Measurements from ENCODE around the gene OBSCN. TPM values are rescaled to one million over a fixed set of nuclear protein-coding genes. Genes with fewer than 3 reads are reported as not detected.
A peak's percentile ranks its signal among the peaks of the same experiment; 100 is the strongest.

OBSCN gene
- total and polyA plus RNA-seq, 2 of the 4 experiments (the other 2 are of a cell fraction), result 4.1 to 9.5 TPM

- no peak for TF ChIP-seq MXI1 (IDR thresholded peaks at IDR 0.05; ENCODE audit: borderline replicate concordance, low read depth, low read length)
Measured at GRCh38 chr1:228205526-228206436, 2.1 kb upstream of the OBSCN start (continued).

DNA sequence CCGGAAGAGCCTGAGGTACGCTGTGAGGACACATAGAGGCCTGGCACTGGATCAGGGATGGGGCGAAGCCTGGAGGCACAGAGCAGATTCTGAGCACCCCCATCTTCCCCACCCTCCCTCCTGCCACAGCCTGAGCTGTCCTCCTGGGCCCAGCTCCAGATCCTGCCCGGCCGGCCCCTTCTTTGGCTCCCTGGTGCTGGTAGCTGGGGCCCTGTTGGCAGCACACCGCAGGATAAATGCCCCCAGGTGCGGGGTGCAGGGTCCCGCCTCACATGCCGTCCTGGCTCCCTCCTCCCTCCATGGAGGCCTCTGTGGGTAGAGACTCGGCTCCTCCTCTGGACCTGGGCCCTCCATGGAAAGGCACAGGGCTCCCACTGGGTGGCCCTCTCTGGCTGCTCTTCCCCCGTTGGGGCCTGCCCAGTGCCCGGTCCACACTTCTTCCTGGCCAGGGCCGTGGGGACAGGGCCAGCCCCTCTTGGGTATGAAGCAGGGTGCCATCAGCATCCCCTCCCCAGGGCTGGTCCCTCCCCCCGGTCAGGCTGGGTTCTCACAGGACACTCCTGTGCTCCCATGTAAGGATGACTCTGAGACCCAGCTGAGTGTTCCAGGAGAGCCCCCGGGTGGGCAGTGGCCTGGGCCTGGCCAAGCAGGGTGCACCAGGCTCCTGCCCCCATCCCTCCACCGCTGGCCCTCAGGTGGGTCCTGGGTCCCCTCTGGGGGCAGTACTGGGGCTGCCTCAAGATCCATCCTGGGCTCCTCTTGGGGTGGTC is 1.1 kb upstream of the OBSCN start:
- no peak overlapping the region for H4K5ac ChIP-seq (ENCODE audit: low read depth, low read length)
- H3K27ac ChIP-seq (ENCODE audit: insufficient read depth, low read length), result no peak overlapping the region
- no peaks in the 10 kb centered on the region for H3K9me3 ChIP-seq (ENCODE audit: control insufficient read depth, insufficient read depth, low read length)
- TF ChIP-seq BHLHE40 (IDR thresholded peaks at IDR 0.05; ENCODE audit: low read depth, low read length) (no peak), RFX5 (IDR thresholded peaks at IDR 0.05; ENCODE audit: low read depth, low read length) (no peak), RAD21 (IDR thresholded peaks at IDR 0.05; ENCODE audit: low read length) (no peak), POLR2A (IDR thresholded peaks at IDR 0.05; ENCODE audit: low read depth, low read length) (no peak), NFE2L2 (IDR thresholded peaks at IDR 0.05; ENCODE audit: low read depth, low read length) (no peak), CTCF (conservative IDR thresholded peaks at IDR 0.05; ENCODE audit: low read depth, low read length) (no peak), CHD1 (IDR thresholded peaks at IDR 0.05; ENCODE audit: low read depth, low read length) (no peak)
- TF ChIP-seq, protein P1, sequence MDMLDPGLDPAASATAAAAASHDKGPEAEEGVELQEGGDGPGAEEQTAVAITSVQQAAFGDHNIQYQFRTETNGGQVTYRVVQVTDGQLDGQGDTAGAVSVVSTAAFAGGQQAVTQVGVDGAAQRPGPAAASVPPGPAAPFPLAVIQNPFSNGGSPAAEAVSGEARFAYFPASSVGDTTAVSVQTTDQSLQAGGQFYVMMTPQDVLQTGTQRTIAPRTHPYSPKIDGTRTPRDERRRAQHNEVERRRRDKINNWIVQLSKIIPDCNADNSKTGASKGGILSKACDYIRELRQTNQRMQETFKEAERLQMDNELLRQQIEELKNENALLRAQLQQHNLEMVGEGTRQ (IDR thresholded peaks at IDR 0.05; ENCODE audit: low read depth, low read length), result no peak
- TF ChIP-seq, protein P2, sequence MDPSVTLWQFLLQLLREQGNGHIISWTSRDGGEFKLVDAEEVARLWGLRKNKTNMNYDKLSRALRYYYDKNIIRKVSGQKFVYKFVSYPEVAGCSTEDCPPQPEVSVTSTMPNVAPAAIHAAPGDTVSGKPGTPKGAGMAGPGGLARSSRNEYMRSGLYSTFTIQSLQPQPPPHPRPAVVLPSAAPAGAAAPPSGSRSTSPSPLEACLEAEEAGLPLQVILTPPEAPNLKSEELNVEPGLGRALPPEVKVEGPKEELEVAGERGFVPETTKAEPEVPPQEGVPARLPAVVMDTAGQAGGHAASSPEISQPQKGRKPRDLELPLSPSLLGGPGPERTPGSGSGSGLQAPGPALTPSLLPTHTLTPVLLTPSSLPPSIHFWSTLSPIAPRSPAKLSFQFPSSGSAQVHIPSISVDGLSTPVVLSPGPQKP (IDR thresholded peaks at IDR 0.05; ENCODE audit: borderline replicate concordance, low read depth, low read length), result no peak
- H4K8ac ChIP-seq (ENCODE audit: low read depth in 2 of 2, low read length in 2 of 2), result no peak overlapping the region
- dilution Hi-C loops (cut with HindIII; ENCODE audit: low sequenced_read_pairs, unreplicated experiment) (no loop called here), intact Hi-C loops (cut with micrococcal nuclease) (no loop called here), in situ Hi-C loops (cut with MboI; ENCODE audit: low sequenced_read_pairs) (no loop called here)
- H2AFZ ChIP-seq (replicated peaks; ENCODE audit: low read length, poor library complexity), result no peak overlapping the region
- no peak overlapping the region for H3K4me2 ChIP-seq (ENCODE audit: low read depth, low read length)
- no peak overlapping the region for H2BK20ac ChIP-seq (ENCODE audit: low read depth, low read length)
- no peak overlapping the region for H2BK15ac ChIP-seq (ENCODE audit: low read depth, low read length)
- H2BK120ac ChIP-seq (ENCODE audit: low read depth, low read length), result no peak overlapping the region
- peaks cover 4% of the 10 kb centered on the region; the same call in 1 of the 2 replicates for H3K4me1 ChIP-seq (ENCODE audit: control insufficient read depth, insufficient read depth, low read length)
- no peak overlapping the region for H3K18ac ChIP-seq (ENCODE audit: low read depth, low read length)
- H3K36me3 ChIP-seq (ENCODE audit: control insufficient read depth, insufficient read depth, low read length), result no peaks in the 10 kb centered on the region
- WGBS, 2 experiments (ENCODE audit: extremely low coverage in 2 of 2, insufficient read length in 1 of 2), result 63% methylated on average over 3 of the region's 16 CpGs; no CpG with 5 or more reads in 1 of the 2 experiments
- BruUV-seq (replicated peaks), result no TSS peak
- peak overlapping the region; percentile 42; the same call in 1 of the 2 replicates for H3K23ac ChIP-seq (ENCODE audit: low read depth, low read length)
- no peak overlapping the region for H2BK5ac ChIP-seq (ENCODE audit: low read depth, low read length, poor library complexity, severe bottlenecking)
- no peak overlapping the region for H3K4me3 ChIP-seq (ENCODE audit: insufficient read depth, low read depth, low read length)
- ATAC-seq (ENCODE audit: low read depth) (peak; percentile 27), DNase-seq (no peak)
- no peaks in the 10 kb centered on the region for H3K9me1 ChIP-seq (ENCODE audit: insufficient read depth, low read length)
- H3K79me1 ChIP-seq (ENCODE audit: low read depth in 1 of 2, low read length in 2 of 2), result no peaks in the 10 kb centered on the region
- H2AK9ac ChIP-seq (replicated peaks; ENCODE audit: low read depth, low read length, poor library complexity), result peak overlapping the region; percentile 26
- no peaks in the 10 kb centered on the region for H3K27me3 ChIP-seq (ENCODE audit: control insufficient read depth, insufficient read depth, low read length)
- H4K91ac ChIP-seq (ENCODE audit: insufficient read depth, low read depth, low read length), result no peak overlapping the region
- ChIA-PET POLR2A (ENCODE audit: unreplicated experiment) (no interaction called here), CTCF (no interaction called here)
- no peak overlapping the region for H3K4ac ChIP-seq (ENCODE audit: low read depth, low read length)
- no peak overlapping the region for H3K14ac ChIP-seq (replicated peaks; ENCODE audit: low read depth, low read length)
- no peaks in the 10 kb centered on the region; the same call in 1 of the 2 replicates for H4K20me1 ChIP-seq (ENCODE audit: insufficient read depth, low read length)
- H3K56ac ChIP-seq (ENCODE audit: extremely low read depth, insufficient read depth, low read length), result no peak overlapping the region
- no peak overlapping the region for H3K9ac ChIP-seq (ENCODE audit: low read depth, low read length)
- no peak overlapping the region for H2AK5ac ChIP-seq (ENCODE audit: low read depth, low read length)
